HG03097 (cell line): ENCODE results near the gene DGKA.
"Not testable (repeated sequence)": the region's sequence is repeated elsewhere in the genome, so short reads cannot be mapped to it uniquely, and the experiment has no call there.

Experiments
- ATAC-seq: cut with Tn5 transposase; IDR thresholded peaks from one replicate; pipeline ENCODE4 v1.9.1; 2021; ENCODE audit not compliant: unreplicated experiment, low FRiP score

The DGKA gene

GRCh38 chr12:55930771-55931316, at the start of gene DGKA:
TSS of gene DGKA (plus strand) at chr12:55931162. CDS start at chr12:55936504, 5,342 bp downstream.
- no peak for ATAC-seq

DNA sequence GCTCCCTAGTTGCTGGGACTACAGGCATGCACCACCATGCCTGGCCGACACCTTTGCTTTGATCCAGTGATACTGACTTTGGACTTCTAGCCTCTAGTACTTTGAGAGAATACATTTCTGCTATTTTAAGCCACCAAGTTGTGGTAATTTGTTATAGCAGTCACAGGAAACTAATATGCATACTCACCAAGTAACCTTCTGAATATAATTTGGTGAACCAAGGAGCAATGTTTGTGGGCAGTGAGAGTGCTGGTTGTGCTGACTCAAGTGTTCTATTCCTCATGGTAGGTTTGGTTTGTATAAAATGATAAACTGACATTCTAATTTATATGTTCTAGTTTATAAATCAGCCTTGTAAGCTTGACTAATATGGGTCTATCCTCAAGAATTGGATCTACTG, 45.8 kb upstream of the DGKA start:
- ATAC-seq, result no peak

DNA sequence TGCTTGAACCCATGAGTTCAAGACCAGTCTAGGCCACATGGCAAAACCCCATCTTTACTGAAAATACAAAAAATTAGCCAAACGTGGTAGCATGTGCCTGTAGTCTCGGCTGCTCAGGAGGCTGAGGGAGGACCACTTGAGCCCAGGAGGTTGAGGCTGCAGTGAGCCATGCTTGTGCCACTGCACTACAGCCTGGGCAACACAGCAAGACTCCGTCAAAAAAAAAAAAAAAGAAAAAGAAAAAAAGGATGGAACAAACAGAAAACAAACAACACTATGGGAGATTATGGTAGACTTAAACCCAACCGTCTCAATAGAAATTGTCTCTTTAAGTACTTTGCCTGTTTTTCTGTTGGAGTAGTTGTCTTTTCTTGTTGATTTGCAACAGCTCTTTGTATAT, 39.7 kb upstream of the DGKA start:
- ATAC-seq, result no peak

DNA sequence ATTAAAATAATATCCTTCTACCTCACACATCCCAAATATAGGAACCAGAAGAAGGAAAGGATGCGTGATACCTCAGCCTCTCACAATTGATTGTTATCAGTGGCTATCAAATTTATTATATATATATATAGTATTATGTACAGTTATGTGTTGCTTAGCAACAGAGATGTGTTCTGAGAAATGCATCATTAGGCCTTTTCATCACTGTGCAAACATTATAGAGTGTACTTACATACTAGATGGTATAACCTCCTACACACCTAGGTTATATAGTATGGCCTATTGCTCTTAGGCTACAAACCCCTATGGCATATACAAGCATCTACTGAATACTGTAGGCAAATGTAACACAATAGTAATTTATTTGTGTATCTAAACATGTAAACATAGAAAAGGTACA, 37.2 kb upstream of the DGKA start:
- no peak for ATAC-seq

GRCh38 chr12:55899082-55899481, 31.9 kb upstream of the DGKA start:
- ATAC-seq, result no peak

DNA sequence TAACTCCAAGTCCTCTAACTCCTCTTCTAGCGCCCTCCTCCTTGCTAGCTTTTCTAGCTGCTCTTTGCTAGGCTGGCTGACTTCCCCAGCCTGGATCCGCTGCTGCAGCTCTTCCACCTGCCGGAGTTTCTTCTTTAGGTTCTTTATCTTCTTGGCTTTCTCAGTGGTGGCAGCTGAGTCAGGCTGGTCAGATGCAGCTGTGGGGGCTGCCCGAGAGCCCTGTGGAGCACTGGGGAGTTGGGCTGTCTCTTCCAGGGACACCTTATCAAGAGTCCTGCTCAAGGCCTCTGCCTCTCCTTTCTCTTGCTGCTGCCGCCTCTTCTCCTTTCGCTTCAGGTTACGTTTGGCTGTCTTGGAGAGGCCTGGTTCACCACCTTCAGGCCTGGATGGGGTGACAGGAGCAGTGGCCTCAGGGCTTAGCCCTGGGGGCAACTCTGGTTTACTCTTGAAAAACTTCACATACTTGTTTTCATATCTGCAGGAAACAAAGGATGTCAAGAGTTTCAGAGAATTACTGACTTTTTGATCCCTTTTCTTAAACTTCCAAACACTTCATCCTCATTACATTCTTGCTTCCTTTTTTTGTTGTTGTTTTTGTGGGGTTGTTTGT, 29.0 kb upstream of the DGKA start:
- no peak for ATAC-seq

DNA sequence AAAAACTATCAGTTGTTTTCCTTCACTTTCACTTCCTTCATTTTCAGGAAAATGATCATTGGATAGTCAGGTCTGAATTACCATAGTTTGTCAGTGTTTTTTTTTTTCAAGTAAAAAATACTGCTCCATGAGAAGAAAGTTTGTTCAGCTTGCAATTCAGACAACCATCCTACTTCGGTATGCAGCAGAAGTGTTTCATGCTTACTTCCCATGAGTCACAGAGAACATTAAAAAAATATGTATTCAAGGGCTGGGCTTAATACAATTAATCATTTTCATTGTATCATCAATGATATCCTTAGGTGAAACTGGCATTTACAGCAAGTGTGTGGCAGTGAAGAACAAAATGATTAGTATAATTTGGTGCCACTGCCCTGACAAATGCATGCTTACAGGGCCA, 24.9 kb upstream of the DGKA start:
- no peak for ATAC-seq

DNA sequence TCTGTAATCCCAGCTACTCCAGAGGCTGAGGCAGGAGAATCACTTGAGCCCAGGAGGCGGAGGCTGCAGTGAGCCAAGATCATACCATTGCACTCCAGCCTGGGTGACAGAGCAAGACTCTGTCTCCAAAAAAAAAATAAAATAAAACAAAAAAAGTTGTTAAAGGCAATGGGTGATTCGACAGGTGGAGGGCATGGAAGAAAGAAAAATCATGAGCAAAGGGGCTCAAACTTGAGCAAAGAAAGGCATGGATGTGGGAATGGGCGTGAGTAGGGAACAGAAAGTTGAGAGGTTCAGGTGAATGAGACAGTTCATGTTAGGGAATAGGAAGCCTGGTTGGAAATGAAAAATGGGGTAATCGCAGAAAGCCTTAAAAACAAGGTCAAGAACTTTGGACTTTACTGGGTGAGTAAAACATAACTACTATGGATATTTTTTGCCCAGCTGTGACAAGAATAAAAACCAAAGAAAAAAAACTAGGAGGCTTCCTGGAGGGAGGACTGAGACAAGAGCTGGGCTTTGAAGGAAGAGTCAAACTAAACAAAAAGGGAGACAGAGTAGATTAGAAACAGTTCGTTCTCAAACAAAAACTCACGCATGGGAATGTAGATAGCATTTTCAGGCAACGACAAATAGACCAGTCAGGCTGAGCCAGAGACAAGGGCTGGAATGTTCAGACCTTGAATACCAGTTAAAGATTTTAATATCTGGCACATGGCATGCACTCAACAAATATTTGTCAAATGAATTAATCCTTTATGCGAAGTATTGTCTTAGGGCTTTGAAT, 22.0 kb upstream of the DGKA start:
- ATAC-seq, result no peak

GRCh38 chr12:55909513-55909884, 21.5 kb upstream of the DGKA start:
- ATAC-seq, result no peak

- no peak for ATAC-seq
Measured at GRCh38 chr12:55912908-55913307, 18.1 kb upstream of the DGKA start.

DNA sequence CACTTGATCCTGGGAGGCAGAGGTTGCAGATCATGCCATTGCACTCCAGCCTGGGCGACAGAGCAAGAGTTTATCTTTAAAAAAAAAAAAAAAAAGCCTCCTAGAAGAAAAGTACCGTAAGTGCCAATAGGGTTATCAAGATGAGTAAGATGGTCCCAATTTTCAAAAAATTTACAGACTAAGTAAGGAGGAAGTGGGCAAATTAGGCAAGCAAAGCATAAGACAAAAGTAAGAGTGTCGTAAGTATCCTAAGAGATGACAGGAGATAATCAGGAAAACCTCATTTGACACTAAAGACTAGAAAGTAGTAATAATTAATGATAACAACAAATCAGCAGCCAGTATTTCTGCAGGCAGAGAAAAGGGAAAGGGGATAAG, 15.5 kb upstream of the DGKA start:
- no peak for ATAC-seq

GRCh38 chr12:55919032-55919431, 11.9 kb upstream of the DGKA start:
- ATAC-seq, result not testable (repeated sequence)

DNA sequence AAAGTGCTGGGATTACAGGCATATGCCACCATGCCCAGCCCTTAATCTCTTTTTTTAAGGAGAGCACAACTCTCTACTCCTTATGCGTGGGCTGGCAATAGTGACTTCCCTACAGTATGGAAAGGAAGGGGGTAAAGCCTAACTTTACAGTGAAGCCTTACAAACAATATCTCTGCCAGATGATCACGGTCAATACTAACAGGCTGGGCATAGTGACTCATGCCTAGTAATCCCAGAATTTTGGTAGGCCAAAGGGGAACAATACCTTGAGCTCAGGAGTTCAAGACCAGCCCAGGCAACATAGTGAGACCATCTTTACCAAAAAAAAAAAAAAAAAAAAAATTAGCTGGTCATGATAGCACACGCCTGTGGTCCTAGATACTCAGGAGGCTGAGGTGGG, 8.8 kb upstream of the DGKA start:
- ATAC-seq, result no peak

GRCh38 chr12:55923648-55924047, 7.3 kb upstream of the DGKA start:
- not testable (repeated sequence) for ATAC-seq

DNA sequence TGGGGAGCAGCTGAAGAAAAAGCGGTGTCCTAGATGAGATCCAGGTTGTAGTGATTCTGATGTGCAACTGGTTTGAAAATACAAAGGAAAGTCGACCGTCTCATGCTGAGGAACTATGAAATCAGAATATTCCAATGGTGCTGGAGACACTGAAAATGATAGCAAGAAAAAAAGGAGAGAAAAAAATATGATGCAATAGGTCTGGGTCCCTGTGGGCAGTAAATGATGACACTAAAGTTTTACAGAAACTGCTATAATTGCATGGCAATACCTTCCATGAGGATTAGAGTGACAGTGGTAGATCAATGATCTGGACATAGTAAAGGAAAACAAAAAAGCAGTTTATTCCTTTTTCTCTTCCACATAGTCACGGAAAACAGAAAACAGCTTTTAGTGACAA, 5.6 kb upstream of the DGKA start:
- no peak for ATAC-seq

DNA sequence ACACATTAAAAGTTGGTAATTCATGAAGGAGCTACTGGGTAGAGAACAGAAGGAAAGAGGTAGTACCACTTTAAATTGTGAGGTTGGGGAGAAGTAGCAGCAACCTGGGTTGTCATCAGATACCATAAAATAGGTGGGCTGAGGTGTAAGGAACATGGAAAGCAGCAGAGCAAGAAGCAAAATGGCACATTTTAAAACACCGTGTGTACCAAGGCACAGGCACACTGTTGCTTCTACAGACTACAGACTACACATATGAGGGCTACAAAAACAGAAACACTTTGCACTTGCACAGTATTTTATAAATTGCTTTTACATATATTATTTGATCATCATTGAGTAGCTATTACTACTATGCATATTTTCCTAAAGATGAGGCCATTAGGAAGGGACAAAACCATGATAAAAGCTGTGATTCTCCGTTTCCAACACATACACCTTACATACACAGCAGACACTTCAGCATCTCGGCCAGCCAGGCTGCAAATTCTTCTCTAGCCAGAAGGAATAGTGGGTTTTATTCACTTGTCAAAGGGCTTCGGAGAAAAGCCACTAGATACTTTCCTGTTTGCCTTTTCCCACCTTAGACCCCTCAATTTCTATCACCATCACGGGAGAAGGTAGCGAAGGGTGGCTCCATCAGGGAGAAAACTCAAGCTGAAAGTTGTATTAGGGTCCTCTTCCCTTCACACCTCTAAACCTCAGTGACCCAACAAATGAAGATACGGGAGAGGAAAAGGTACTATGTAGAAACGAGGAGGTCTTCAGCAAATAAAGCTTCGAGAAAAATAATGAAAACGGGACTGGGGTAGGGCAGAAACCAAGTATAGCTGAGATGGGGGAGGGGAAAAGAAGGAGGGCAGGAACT, 4.9 kb upstream of the DGKA start:
- no peak for ATAC-seq

DNA sequence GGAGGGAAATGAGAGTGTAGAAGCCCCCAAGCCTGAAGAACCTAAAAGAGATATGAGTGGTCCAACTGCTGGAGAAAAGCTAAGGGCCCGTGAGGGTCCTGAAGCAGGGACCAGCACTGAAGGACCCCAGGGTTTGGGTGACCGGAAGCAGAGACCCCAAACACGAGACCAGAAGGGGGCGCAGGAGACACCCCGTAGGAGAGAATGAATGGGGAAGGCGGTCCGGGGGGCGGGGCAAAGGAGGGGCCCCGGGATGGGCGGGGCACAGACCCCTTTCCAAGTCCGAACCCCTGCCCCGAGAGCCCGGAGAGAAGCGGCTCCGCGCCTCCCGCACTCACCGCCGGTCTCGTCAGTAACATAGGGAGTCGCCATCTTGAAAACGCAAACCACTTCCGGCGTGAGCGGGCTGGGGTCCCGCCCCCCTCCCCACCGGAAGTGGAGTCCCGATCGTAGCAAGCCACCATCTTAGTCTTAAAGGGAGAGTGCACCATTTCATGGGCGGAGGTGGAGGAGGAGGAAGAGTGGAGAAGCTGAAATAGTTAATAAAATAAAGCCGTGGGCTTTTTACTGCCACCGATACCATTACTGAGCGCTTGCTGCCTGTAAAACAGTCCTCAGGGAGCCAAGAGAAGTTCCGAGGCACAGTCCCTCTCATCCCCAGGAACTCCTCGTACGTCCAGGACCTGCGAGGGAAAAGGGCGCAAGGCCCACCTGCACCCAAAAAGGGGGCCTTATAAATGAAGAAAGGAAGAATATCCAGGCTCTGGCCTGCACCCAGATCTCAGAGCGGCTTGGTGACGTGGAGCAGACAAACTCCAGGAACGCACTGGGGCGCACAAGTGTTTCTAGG, 4.0 kb upstream of the DGKA start:
- ATAC-seq, result peak; percentile 41

DNA sequence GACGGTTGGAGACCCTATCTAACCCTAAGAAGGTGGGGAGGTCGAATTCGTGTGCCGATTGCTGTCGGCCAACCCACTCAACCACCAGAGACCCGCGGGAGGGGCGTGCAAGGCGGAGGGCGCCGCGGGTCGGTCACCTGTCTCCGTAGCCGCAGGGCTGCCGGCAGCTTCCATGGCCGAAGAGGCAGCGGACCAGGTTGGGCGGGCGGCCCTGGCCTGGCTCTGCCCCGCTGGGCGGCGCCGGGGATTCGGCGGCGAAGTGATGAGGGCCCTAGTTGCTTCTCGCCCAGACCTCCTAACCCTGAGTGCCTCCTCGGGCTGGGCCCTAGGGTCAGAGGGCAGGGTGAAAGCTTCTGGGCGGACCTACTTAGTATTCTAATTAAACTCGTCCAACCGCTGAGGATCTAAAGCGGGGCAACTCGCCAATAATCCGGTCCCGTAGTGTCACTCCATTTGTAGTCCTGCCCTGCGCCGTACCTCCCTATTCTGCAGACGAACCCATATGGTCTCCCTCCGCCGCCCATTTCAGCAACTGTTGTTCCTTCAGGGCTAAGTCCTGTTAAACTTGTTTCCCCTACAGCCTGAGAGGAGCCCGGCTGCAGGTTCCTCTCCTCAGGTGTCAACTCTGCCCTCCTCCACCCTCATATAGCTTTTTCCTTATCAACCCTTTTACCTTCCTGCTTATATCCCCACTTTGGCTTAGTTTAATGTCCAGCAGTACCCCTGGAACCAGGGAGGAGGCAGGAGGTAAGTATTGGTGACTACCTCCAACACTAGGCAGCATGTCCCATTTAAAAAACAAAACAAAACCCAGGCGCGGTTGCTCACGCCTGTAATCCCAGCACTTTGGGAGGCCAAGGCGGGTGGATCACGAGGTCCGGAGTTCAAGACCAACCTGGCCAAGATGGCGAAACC, 3.1 kb upstream of the DGKA start, which contains the start of gene PYM1:
Gene PYM1, minus strand, starts transcription at position 307 of the 915 bp plus-strand sequence. Its CDS starts 133 bp downstream, at position 174.
- peak; percentile 28 for ATAC-seq

DNA sequence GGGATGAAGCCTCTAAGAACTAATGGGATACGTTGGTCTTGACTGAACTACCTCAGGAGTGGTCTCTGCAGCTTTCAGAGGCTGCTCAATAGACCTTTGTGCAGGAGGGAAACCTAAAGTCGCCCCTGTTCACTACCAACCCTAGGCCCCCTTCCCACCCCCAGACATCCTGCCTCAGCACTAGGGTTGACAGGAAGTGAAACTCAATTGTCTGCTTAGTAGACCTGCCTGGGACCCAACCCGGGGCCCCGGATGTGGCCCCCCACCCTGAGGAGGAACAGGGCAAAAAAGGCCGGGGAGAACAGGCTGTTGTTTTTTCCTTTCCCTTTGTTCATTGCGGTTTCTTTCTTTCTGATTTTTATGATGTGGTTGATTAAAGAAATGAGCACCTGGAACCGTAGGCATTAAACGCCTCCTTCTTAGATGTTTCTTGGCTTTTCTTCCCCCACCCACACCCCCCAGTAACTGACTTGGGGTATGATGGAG, 1.6 kb upstream of the DGKA start:
- peak; percentile 32 for ATAC-seq
